ENCODE measurements around the gene SLC22A9. TPM values are rescaled to one million over a fixed set of nuclear protein-coding genes. Genes with fewer than 3 reads are reported as not detected.

The SLC22A9 gene
- total and polyA plus RNA-seq, 2 of the 4 experiments (the other 2 are of a cell fraction) = not detected

GRCh38 chr11:63406458-63406857 is 36.9 kb downstream of the SLC22A9 start:
- no peak overlapping the region for H3K23ac ChIP-seq (ENCODE audit: low read depth, low read length)
- no peak overlapping the region for H2BK20ac ChIP-seq (ENCODE audit: low read depth, low read length)
- H2BK15ac ChIP-seq (ENCODE audit: low read depth, low read length) = no peak overlapping the region
- WGBS, 2 experiments (ENCODE audit: extremely low coverage in 2 of 2, insufficient read length in 1 of 2) = no CpG with 5 or more reads among the region's 2 CpGs
- H3K9me1 ChIP-seq (ENCODE audit: insufficient read depth, low read length) = no peaks in the 10 kb centered on the region
- H2BK120ac ChIP-seq (ENCODE audit: low read depth, low read length) = no peak overlapping the region
- no peak for TF ChIP-seq RCOR1 (IDR thresholded peaks at IDR 0.05; ENCODE audit: insufficient replicate concordance, low read length)
- TF ChIP-seq ELK1 (IDR thresholded peaks at IDR 0.05; ENCODE audit: borderline replicate concordance, low read depth, low read length) = no peak
- TF ChIP-seq MXI1 (IDR thresholded peaks at IDR 0.05; ENCODE audit: borderline replicate concordance, low read depth, low read length) = no peak
- no peak for TF ChIP-seq RAD21 (IDR thresholded peaks at IDR 0.05; ENCODE audit: low read length)
- no peak for TF ChIP-seq BHLHE40 (IDR thresholded peaks at IDR 0.05; ENCODE audit: low read depth, low read length)
- no peak for TF ChIP-seq CHD1 (IDR thresholded peaks at IDR 0.05; ENCODE audit: low read depth, low read length)
- TF ChIP-seq MAFK (IDR thresholded peaks at IDR 0.05; ENCODE audit: low read depth, low read length) = no peak
- TF ChIP-seq RFX5 (IDR thresholded peaks at IDR 0.05; ENCODE audit: low read depth, low read length) = no peak
- no peak for TF ChIP-seq NFE2L2 (IDR thresholded peaks at IDR 0.05; ENCODE audit: low read depth, low read length)
- TF ChIP-seq SMC3 (IDR thresholded peaks at IDR 0.05; ENCODE audit: low read depth, low read length) = no peak
- no peak for TF ChIP-seq MAZ (IDR thresholded peaks at IDR 0.05; ENCODE audit: borderline replicate concordance, low read depth, low read length)
- TF ChIP-seq POLR2A (IDR thresholded peaks at IDR 0.05; ENCODE audit: low read depth, low read length) = no peak
- TF ChIP-seq FOS (IDR thresholded peaks at IDR 0.05; ENCODE audit: low read depth, low read length) = no peak
- TF ChIP-seq CTCF (conservative IDR thresholded peaks at IDR 0.05; ENCODE audit: low read depth, low read length) = no peak
- TF ChIP-seq, protein P1, sequence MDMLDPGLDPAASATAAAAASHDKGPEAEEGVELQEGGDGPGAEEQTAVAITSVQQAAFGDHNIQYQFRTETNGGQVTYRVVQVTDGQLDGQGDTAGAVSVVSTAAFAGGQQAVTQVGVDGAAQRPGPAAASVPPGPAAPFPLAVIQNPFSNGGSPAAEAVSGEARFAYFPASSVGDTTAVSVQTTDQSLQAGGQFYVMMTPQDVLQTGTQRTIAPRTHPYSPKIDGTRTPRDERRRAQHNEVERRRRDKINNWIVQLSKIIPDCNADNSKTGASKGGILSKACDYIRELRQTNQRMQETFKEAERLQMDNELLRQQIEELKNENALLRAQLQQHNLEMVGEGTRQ (IDR thresholded peaks at IDR 0.05; ENCODE audit: low read depth, low read length) = no peak
- no peak for TF ChIP-seq CEBPB (IDR thresholded peaks at IDR 0.05; ENCODE audit: low read depth, low read length)
- H3K18ac ChIP-seq (ENCODE audit: low read depth, low read length) = no peak overlapping the region
- no peak overlapping the region for H3K4ac ChIP-seq (ENCODE audit: low read depth, low read length)
- H4K20me1 ChIP-seq (ENCODE audit: insufficient read depth, low read length) = no peaks in the 10 kb centered on the region
- H3K9ac ChIP-seq (ENCODE audit: low read depth, low read length) = no peak overlapping the region
- H3K4me2 ChIP-seq (ENCODE audit: low read depth, low read length) = no peak overlapping the region
- in situ Hi-C loops (cut with MboI; ENCODE audit: low sequenced_read_pairs) = no loop called here
- no peak overlapping the region for H4K8ac ChIP-seq (ENCODE audit: low read depth in 2 of 2, low read length in 2 of 2)
- ChIA-PET CTCF (no interaction called here), POLR2A (ENCODE audit: unreplicated experiment) (no interaction called here)
- no peak overlapping the region for H3K27ac ChIP-seq (ENCODE audit: insufficient read depth, low read length)
- no peaks in the 10 kb centered on the region for H3K79me1 ChIP-seq (ENCODE audit: low read depth in 1 of 2, low read length in 2 of 2)
- no peaks in the 10 kb centered on the region for H3K27me3 ChIP-seq (ENCODE audit: control insufficient read depth, insufficient read depth, low read length)
- H3K56ac ChIP-seq (ENCODE audit: extremely low read depth, insufficient read depth, low read length) = no peak overlapping the region
- ATAC-seq (ENCODE audit: low read depth) (no peak), DNase-seq (no peak)
- dilution Hi-C loops (cut with HindIII; ENCODE audit: low sequenced_read_pairs, unreplicated experiment) = no loop called here
- no TSS peak for BruUV-seq (replicated peaks)
- no peak overlapping the region for H2AK9ac ChIP-seq (replicated peaks; ENCODE audit: low read depth, low read length, poor library complexity)
- intact Hi-C loops (cut with micrococcal nuclease) = no loop called here
- H3K9me3 ChIP-seq (ENCODE audit: control insufficient read depth, insufficient read depth, low read length) = no peaks in the 10 kb centered on the region
- no peak overlapping the region for H4K91ac ChIP-seq (ENCODE audit: insufficient read depth, low read depth, low read length)
- H2BK5ac ChIP-seq (ENCODE audit: low read depth, low read length, poor library complexity, severe bottlenecking) = no peak overlapping the region
- no peaks in the 10 kb centered on the region for H3K36me3 ChIP-seq (ENCODE audit: control insufficient read depth, insufficient read depth, low read length)
- no peak overlapping the region for H4K5ac ChIP-seq (ENCODE audit: low read depth, low read length)
- H3K14ac ChIP-seq (replicated peaks; ENCODE audit: low read depth, low read length) = no peak overlapping the region
- no peak overlapping the region for H3K4me3 ChIP-seq (ENCODE audit: insufficient read depth, low read depth, low read length)
- no peak overlapping the region for H2AFZ ChIP-seq (replicated peaks; ENCODE audit: low read length, poor library complexity)
- no peak overlapping the region for H2AK5ac ChIP-seq (ENCODE audit: low read depth, low read length)
- H3K4me1 ChIP-seq (ENCODE audit: control insufficient read depth, insufficient read depth, low read length) = no peaks in the 10 kb centered on the region
